GM18520 (cell line): Measurements from ENCODE around the gene CCN5.

Experiments used
- ATAC-seq: cut with Tn5 transposase; IDR thresholded peaks from one replicate; pipeline ENCODE4 v1.9.1; 2021; ENCODE audit not compliant: unreplicated experiment

Gene CCN5

GRCh38 chr20:44715499-44716308, 535 bp downstream of the CCN5 start:
- ATAC-seq, result no peak

- no peak for ATAC-seq
Observed at GRCh38 chr20:44716309-44717106, 1.3 kb downstream of the CCN5 start.

GRCh38 chr20:44717986-44718385, 2.8 kb downstream of the CCN5 start:
- no peak for ATAC-seq

- ATAC-seq, result no peak
Observed at GRCh38 chr20:44719841-44720240, 4.7 kb downstream of the CCN5 start.

DNA sequence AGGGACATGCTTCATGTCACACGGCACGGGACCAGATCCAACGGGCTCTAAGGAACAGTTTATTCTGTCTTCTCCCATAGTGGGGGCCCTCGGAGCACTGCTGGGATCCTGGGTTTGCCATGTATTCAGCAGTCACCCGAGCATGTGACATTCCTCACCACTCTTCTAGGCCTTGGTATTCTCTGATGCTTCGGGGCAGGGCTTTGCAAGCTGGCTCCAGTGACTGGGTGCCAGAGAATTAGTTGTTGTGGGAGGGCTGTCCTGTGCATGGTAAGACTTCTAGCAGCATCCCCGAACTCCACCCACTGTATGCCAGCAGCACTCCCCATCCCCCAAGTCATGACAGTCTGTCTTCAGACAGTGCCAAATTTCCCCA, 5.4 kb downstream of the CCN5 start:
- ATAC-seq, result no peak

GRCh38 chr20:44720997-44721784, 6.0 kb downstream of the CCN5 start:
- ATAC-seq, result no peak

DNA sequence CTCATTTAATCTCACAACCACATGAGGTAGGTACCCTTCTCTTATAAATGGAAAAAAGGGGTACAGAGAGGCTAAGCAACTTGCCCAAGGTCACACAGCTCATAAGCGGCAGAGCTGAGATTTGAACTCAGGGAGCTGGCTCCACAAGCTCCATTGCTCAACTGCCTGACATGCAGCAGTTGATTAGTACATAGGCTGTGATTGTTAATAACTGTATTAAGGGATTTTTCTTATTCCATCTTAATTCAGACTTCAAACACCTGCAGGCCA, 6.6 kb downstream of the CCN5 start:
- no peak for ATAC-seq

GRCh38 chr20:44722990-44723389, 7.8 kb downstream of the CCN5 start:
- no peak for ATAC-seq

GRCh38 chr20:44723391-44723790, 8.2 kb downstream of the CCN5 start:
- no peak for ATAC-seq

DNA sequence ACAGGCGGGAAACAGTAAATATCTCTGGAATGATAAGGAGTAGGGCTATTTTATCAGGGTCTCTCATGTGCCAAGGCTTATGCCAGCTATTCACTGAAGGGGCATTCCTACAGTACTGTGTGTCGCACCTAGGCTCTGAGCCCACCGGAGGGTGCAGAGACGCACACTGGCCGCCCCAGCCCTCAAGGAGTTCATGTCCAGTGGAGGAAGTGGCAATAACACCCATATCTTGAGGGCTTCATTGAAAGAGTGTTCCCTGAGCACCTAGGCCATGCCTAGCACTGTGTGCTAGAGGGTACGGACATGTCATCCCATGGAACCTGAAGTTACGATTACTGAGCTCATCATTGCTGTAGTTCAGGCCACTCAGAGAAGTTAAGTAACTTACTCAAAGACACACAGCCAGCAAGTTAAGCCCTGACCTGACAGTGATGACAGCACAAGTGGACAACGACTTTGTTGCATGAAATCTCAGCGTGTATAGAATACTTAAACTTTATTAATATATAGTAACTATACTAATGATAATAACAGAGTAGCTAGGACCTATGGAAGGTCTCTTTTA, 8.7 kb downstream of the CCN5 start:
- ATAC-seq, result no peak

- ATAC-seq, result no peak
Observed at GRCh38 chr20:44724423-44725091, 9.4 kb downstream of the CCN5 start.

- ATAC-seq, result no peak
Observed at GRCh38 chr20:44725837-44726236, 10.7 kb downstream of the CCN5 start.

DNA sequence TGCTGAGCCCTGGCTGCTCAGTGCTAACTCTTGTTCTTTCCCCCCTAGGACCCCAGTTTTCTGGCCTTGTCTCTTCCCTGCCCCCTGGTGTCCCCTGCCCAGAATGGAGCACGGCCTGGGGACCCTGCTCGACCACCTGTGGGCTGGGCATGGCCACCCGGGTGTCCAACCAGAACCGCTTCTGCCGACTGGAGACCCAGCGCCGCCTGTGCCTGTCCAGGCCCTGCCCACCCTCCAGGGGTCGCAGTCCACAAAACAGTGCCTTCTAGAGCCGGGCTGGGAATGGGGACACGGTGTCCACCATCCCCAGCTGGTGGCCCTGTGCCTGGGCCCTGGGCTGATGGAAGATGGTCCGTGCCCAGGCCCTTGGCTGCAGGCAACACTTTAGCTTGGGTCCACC, 11.9 kb downstream of the CCN5 start:
- ATAC-seq, result no peak

DNA sequence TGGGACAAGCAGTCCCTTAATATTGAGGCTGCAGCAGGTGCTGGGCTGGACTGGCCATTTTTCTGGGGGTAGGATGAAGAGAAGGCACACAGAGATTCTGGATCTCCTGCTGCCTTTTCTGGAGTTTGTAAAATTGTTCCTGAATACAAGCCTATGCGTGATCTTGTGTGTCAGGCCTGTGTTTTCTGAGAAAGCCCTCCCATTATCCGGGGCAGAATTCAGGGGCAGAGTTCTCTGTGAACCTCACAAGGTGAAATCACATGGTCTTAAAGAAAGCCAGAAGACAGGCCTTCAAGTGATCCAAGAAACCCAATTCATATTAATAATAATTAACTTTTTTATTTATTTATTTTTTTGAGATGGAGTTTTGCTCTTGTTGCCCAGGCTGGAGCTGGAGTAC, 12.5 kb downstream of the CCN5 start:
- no peak for ATAC-seq

DNA sequence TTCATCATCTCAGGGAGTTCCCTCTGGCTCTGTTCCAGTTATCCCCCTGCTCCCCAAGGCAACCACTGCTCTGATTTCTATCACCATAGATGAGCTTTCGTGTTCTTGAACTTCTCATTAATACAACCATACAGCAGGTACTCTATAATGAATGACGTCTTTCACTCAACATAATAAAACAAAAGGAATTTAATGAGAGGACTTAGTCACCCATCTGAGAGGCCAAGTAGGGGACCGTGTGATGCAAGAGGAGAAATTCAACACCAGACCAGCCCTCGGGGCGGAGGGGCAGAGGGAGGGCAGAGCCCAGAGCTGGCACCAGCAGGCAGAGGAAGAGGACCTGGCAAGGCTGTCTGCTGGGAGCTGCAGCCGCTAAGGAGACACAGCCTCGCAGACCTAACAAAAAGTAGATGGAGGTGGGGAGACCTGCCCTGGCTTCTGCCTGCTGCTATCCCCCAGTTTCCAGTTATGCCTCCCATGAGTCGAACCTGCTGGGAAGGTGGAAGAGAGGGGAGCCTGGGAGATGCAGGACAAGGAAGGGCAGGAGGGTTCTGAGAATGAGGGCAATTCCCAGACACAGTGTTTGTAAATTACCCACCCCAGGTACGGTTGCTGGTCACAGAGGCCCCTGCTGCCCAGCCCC, 13.8 kb downstream of the CCN5 start:
- no peak for ATAC-seq

DNA sequence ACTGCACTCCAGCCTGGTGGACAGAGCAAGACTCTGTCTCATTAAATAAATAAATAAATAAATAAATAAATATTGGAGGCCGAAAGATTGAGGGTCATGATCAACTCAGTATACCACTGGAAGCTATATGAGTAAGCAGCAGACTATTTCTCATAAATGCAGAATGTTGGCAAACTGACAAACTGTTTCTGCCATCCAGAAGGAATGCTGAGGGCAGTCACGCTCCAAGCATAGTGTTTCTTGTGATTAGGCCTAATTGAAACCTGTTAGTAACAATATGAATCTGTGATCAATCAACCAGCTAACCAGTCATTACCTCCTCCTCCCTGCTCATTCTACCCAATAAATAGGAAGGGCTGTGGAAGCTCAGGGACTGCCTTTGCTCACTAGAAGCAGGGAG, 15.3 kb downstream of the CCN5 start:
- ATAC-seq, result no peak

- no peak for ATAC-seq
Observed at GRCh38 chr20:44731657-44732056, 16.5 kb downstream of the CCN5 start.

- no peak for ATAC-seq
Observed at GRCh38 chr20:44732327-44732726, 17.2 kb downstream of the CCN5 start.

DNA sequence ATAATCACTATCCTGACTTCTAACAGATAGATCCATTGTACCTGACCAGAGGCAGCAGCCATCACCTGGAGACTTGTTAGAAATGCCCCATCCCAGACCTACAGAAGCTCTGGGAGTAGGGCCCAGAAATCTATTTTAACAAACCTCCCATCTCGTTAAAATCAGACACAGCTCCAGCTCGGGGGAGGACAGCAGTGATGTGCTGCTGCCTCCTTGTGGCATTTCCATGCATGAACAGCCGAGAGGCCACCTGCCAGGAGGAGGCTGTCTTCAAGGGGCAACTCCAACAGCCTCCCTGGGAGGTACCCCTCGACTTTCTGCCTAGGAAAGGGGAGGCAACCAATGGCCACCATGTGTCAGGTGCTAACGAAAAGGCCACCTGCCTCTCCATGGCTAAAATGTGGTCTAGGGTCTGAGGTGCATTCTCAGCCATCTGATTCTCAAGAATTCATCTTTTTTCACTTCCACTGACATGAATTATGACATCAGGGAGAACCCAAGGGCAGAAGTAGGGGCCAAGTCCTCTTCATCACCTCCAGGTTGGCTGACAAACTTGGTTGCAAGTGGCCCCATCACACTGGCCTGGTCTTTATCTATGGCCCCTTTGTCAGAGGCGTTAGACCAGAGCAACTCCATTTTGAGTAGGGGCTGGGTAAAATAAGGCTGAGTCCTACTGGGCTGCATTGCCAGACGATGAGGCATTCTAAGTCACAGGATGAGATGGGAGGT, 18.3 kb downstream of the CCN5 start:
- ATAC-seq, result no peak

DNA sequence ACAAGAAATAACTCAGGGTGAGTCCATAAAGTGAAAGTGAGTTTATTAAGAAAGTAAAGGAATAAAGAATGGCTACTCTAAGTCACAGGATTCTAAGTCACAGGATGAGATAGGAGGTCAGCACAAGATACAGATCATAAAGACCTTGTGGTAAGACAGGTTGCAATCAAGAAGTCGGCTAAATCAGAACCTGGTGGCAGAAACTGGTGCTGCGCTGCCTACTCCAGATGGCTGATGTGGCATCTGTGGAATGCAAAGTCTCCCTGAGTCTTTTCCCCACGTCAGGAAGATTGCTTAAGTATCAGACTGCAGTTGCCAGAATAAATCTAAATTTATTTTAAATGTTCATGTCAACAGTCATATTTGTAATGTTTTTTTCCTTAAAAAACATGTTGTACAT, 19.8 kb downstream of the CCN5 start:
- ATAC-seq, result no peak
